Fibroblast of the aortic adventitia (primary cell): Measurements from ENCODE around the gene TMEM134. TPM values are rescaled to one million over a fixed set of nuclear protein-coding genes. Genes with fewer than 3 reads are reported as not detected.
"Not testable (repeated sequence)": the region's sequence is repeated elsewhere in the genome, so short reads cannot be mapped to it uniquely, and the experiment has no call there.

ENCODE experiments used
- DNase-seq: peaks from one replicate; pipeline ENCODE4 v3.0.0-alpha.2; 2010; ENCODE audit warnings: low read depth
- H3K4me3 ChIP-seq: 2 replicates; pipeline ENCODE4 v1.5.1; 2011; ENCODE audit warnings: low read depth, mild to moderate bottlenecking, control low read depth, low read length, moderate library complexity
- CTCF ChIP-seq: IDR thresholded peaks from 2 replicates; pipeline ENCODE4 v1.5.1; 2011; ENCODE audit warnings: mild to moderate bottlenecking, low read length, control low read depth, inconsistent platforms; ENCODE audit not compliant: insufficient read depth
- total RNA-seq: library from RNA; depleted of rRNA; stranded (reverse); fragments of >200 nt; gene quantifications from 2 replicates; pipeline ENCODE4 v1.2.3, GENCODE V29; 2012; ENCODE audit warnings: low replicate concordance

The TMEM134 gene
- total RNA-seq, 1 donor = 27.9 TPM

GRCh38 chr11:67484847-67485311 lies 15.8 kb upstream of the TMEM134 start:
- H3K4me3 ChIP-seq = no peak overlapping the region
- DNase-seq = no peak
- TF ChIP-seq CTCF = no peak

- no peak for DNase-seq
- peak overlapping the region; percentile 80 for H3K4me3 ChIP-seq
- no peak for TF ChIP-seq CTCF
These were observed 15.0 kb upstream of the TMEM134 start for GRCh38 chr11:67483831-67484665.

- H3K4me3 ChIP-seq = peak within 1 kb of the TSS; percentile 80
These were observed 14.1 kb upstream of the TMEM134 start, which contains the start of gene AIP for GRCh38 chr11:67482827-67483798. TSS of gene AIP (plus strand) at chr11:67483026. CDS start at chr11:67483159, 133 bp downstream.

GRCh38 chr11:67482275-67482826 lies 13.3 kb upstream of the TMEM134 start:
- H3K4me3 ChIP-seq = peak overlapping the region; percentile 80
- no peak for TF ChIP-seq CTCF
- DNase-seq = no peak

More at GRCh38 chr11:67482827-67483798, 14.1 kb upstream of the TMEM134 start, which contains the start of gene AIP:
- TF ChIP-seq CTCF = peak; percentile 44
- DNase-seq = peak; percentile 98

- not testable (repeated sequence) for H3K4me3 ChIP-seq, DNase-seq
These were observed 8.4 kb upstream of the TMEM134 start for GRCh38 chr11:67477344-67478050.

GRCh38 chr11:67476692-67477091 lies 7.6 kb upstream of the TMEM134 start:
- H3K4me3 ChIP-seq, DNase-seq: not testable (repeated sequence)

- H3K4me3 ChIP-seq = no peak overlapping the region
- DNase-seq = no peak
- no peak for TF ChIP-seq CTCF
These were observed 3.8 kb upstream of the TMEM134 start for GRCh38 chr11:67472882-67473281.
